ENCODE measurements around the gene AKNAD1.
"Not testable (repeated sequence)": the region's sequence is repeated elsewhere in the genome, so short reads cannot be mapped to it uniquely, and the experiment has no call there.

AKNAD1 gene

GRCh38 chr1:108856994-108857393 lies at the start of gene AKNAD1:
TSS of gene AKNAD1 (minus strand) at chr1:108857094. CDS start at chr1:108852664, 4,430 bp downstream.
- DNase-seq = no peak

- DNase-seq = no peak
Observed at GRCh38 chr1:108901106-108901505, 44.2 kb upstream of the AKNAD1 start.

- DNase-seq = no peak
Observed at GRCh38 chr1:108897865-108898720, 41.2 kb upstream of the AKNAD1 start.

DNA sequence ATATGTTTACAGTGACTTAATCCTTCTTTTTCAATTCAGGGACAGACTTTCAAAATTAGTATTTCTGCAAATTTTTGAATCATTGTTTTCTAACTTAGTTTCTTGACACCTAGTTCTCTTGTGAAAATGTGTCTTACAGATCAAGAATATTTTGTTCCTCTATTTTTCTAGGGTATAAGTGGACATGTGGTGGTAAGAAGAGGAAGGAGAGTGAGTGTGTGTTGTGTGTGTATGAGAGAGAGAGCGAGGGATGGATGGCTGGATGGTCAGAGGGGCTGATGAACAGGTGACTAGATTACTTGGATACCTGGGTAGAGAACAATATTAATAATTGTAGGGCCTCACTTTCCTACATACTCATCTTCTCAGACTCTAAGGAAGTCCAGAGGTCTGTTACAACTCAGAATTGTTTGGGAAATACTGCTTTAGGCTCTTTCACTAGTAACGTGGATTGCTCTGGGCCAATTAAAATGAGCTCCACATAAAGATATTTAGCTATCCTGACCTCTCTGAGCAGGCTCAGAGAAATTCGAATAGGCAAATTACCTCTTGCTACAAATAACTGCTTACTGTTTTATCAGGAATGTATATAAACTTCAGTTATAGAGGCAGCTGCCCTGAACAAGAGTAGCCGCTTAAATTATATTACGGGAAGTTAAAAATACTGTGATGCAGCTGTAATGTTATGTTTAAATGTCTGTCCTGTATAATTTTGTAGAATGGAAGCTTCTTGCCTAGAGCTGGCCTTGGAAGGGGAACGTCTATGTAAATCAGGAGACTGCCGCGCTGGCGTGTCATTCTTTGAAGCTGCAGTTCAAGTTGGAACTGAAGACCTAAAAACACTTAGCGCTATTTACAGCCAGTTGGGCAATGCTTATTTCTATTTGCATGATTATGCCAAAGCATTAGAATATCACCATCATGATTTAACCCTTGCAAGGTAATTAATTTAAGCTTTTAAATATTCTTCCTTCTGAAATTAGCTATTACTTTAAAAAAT lies 39.6 kb upstream of the AKNAD1 start:
- no peak for DNase-seq

- no peak for DNase-seq
Observed at GRCh38 chr1:108893141-108893530, 36.2 kb upstream of the AKNAD1 start.

DNA sequence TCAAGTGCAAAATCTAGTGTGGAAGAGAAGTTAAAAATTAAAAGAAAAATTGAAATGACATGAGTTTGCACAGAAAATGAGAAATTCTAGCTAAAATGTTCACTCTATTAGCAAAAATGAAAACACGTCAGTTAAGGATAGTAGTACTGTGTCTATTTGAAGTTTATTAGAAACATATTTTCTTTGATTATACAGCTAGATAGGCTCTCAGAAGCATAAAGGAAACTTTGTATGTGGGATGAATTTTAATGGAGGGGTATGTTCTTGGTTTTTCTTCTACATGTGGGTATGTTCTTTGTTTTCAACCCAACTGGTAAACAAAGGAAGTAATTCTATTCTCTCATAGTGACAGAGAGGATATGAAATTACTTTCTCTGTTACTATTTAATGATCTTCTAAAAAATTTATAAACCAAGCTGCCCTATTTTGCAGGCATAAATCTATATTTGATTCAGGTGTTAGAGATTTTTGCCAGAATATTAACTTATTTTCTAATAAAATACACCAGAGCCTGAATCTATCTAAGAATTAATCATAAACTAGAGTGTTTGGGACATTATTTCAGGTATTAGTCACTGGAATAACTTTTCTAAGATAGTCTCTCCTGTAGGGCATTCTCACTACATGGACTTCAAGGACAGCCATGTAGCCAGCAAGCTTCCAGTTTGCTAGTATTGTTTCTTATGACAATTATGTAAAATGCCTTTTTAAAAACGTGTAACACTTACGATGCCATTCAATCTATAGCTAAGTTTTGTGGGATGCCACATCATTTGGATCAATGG lies 35.7 kb upstream of the AKNAD1 start:
- no peak for DNase-seq

DNA sequence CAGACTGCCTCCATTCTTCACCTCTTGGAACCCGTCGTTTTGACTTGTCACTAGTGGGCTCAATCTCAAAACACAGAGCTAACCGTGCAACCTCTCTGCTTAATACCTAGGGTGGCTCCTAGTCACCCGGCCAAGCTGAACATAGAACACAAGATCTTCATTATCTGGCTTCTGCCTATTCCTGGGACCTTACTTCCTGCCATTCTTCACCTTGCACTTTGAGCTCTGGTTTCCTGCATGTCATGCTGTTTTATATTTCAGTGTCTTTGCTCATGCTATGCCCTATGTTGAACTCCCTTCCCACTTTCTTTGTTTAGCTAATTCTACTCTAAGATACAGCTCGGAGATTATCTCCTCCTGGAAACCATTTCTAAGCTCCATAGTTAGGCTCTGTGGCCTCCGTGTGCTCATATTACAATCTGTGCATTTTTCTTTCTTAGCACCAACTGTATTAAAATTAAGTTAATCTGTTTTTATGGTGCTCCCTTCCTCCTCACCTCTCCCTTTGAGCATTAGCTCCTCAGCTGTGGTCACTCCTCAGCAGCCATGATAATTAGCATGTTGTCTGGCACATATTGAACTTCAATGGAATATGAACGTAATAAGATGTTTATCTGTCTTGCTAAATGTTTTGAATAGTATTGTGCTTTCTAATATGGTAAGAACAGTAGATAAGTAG lies 33.0 kb upstream of the AKNAD1 start:
- DNase-seq = no peak

GRCh38 chr1:108889006-108889645 lies 32.2 kb upstream of the AKNAD1 start:
- not testable (repeated sequence) for DNase-seq

GRCh38 chr1:108886292-108886691 lies 29.4 kb upstream of the AKNAD1 start:
- DNase-seq = no peak

DNA sequence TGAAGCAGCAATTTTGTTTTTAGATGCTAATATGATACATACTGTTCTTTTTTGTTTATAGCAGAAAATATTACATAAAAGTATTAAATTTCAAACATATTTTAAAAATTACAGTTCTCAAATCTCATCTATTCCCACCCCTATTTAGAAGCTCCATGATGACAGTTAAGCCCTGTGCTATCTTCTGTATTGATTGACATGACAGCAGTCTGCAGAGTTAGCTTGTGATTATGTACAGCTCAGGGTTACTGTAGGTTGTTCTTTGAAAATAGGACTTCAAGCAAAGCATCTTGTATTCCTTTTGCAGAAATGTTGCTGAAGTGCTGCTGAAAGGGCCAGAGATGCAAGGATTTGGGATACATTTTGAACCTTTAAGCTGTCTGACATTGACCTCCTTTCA lies 28.1 kb upstream of the AKNAD1 start:
- no peak for DNase-seq

DNA sequence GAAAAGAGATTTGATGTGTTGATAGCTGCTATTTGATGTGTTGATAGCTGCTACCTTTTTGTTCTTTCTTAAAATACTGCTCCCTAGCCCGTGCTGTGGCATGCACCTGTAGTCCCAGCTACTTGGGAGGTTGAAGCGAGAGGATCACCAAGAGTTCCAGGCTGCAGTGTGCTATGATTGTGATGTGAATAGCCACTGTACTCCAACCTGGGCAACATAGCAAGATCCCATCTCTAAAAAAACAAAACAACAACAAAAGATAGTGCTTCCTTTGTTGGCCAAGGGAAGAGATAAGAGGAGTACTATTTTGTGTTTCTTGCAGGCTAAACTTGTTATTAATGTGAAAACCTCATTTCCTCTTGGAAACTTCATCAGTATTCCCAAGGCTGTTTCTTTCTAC lies 25.9 kb upstream of the AKNAD1 start:
- no peak for DNase-seq

DNA sequence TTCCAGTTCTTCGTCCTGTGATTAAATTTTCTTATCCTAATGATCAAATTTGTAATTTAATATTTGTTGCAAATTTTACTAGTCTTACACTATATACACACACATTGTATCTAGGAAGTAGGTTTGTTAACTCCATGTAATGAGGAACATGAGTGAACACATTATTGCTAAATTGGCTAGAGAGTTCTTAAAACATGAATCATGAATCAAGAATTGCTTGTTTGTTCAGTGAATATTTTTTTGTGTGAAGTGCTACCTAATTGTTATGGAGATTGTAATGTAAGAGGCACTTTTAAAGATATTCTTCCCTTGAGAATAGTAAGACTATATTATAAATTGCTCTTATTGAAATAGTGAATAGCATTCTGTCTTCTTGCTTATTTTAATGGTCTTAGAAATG lies 24.5 kb upstream of the AKNAD1 start:
- DNase-seq = no peak

GRCh38 chr1:108880850-108881249 lies 24.0 kb upstream of the AKNAD1 start:
- no peak for DNase-seq

GRCh38 chr1:108878678-108879077 lies 21.8 kb upstream of the AKNAD1 start:
- DNase-seq = no peak

- no peak for DNase-seq
Observed at GRCh38 chr1:108878160-108878469, 21.2 kb upstream of the AKNAD1 start.

- DNase-seq = no peak
Observed at GRCh38 chr1:108877348-108878159, 20.7 kb upstream of the AKNAD1 start.

DNA sequence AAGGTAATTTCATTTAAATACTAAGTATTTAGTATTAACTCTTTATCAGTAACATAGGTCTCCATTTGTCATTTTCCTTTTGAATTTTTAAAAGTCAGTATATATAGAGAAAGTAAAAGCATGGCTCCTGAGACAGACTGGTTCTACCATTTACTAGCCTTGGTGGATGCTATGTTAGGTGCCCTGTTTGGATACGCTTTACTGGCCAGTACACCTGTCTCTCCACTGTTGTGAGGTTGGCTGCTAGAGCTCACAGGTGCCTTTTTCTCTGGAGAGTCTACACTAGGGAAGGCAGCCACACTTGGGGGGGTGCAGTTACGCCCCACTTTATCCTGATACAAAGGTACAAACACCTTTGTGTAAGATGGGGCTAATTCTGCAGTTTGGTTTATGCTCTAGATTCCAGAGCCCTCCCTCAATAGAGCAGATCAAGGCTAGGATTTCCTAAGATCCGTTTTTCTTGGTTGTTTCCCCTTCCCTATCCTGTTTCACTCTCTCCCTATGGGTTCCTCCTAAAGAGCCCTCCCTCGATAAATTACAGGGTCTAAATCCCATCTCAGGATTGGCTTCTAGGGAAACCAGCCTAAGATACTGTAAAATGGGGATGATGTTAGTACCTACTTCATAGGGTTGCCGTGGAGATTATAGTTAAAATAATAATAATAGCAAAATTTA lies 14.3 kb upstream of the AKNAD1 start:
- no peak for DNase-seq

DNA sequence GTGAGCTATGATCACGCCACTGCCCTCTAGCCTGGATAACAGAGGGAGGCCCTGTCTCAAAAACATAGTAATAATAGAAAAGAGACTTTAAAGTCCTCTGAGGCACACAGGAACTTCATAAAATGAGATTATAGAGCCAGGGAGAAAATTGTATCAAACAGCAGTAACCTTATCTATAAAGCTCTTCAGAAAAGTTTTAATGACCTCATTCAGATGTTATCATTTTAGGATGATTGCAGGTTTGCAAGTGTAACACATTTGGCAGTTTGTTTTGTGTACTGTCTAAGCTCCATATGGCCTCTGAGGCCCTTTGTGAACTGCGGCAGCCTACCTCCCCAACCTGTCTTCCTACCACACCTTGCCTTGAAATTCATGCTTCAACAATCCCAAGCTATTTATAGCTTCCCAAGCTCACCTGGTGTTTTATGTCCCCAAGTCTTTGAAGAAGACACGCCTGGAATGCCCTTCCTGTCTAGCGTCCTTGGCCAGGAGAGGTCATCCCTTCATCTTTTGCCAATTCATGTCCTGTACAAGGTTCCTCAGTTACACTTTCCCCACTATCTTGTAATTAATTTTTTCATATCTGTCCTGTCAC lies 8.5 kb upstream of the AKNAD1 start:
- DNase-seq = no peak

DNA sequence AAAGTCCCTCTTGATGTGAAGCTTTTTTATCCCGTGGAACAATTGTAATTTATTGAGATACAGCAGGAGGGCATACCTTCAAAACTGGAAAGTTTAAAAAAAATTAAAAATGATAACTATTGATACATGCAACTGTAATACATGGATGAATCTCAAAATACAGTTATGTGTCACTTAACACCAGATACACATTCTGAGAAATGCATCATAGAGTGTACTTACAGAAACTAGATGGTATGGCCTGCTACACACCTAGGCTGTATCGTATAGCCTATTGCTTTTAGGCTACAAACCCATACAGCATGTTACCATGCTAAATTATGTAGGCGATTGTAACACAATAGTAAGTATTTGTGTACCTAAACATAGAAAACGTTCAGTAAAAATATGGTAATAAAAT lies 7.1 kb upstream of the AKNAD1 start:
- DNase-seq = no peak

Measured in activated effector memory CD4-positive, alpha-beta T cell treated with Interleukin-2 at 50 U/mL for 16 hours (primary cell).